CD14-positive monocyte (primary cell): Measurements from ENCODE around the gene BRF1. TPM values are rescaled to one million over a fixed set of nuclear protein-coding genes. Genes with fewer than 3 reads are reported as not detected.

Experiments used
- DNase-seq, 3 donors: peaks; one replicate each; pipeline ENCODE4 v3.0.0-alpha.2; 2011 to 2022
- H2AFZ ChIP-seq: 2 replicates; pipeline ENCODE4 v1.6.0; 2012; ENCODE audit warnings: mild to moderate bottlenecking, low read depth, low read length, inconsistent platforms; ENCODE audit not compliant: insufficient read depth, poor library complexity, severe bottlenecking
- H3K27ac ChIP-seq, 2 donors: 1 replicate in 1 of 2; 2 replicates in 1 of 2; pipeline ENCODE4 v1.5.1; 2012 to 2013; ENCODE audit warnings: low read length in 2 of 2, control low read depth in 1 of 2, inconsistent platforms in 1 of 2, low read depth in 1 of 2, mild to moderate bottlenecking in 1 of 2
- H3K27me3 ChIP-seq, 2 donors: one replicate each; pipeline versions ENCODE4 v1.6.0 to v1.6.1; 2011 to 2013; ENCODE audit warnings: low read length in 2 of 2; ENCODE audit not compliant: control insufficient read depth in 2 of 2, insufficient read depth in 2 of 2
- H3K36me3 ChIP-seq, 2 donors: replicated peaks in 1 of 2; 1 replicate in 1 of 2; 2 replicates in 1 of 2; pipeline versions ENCODE4 v1.5.1 to v1.6.1; 2012 to 2013; ENCODE audit warnings: low read length in 2 of 2, control low read depth in 1 of 2, inconsistent platforms in 1 of 2, mild to moderate bottlenecking in 1 of 2; ENCODE audit not compliant: insufficient read depth in 2 of 2, control insufficient read depth in 1 of 2
- H3K4me1 ChIP-seq, 2 donors: 1 replicate in 1 of 2; 2 replicates in 1 of 2; pipeline versions ENCODE4 v1.5.1 to v1.6.1; 2012 to 2013; ENCODE audit warnings: low read length in 2 of 2, control low read depth in 1 of 2, inconsistent platforms in 1 of 2, mild to moderate bottlenecking in 1 of 2, moderate library complexity in 1 of 2; ENCODE audit not compliant: insufficient read depth in 2 of 2, control insufficient read depth in 1 of 2
- H3K4me2 ChIP-seq: replicated peaks from 2 replicates; pipeline ENCODE3; 2012; ENCODE audit warnings: low read length, moderate library complexity, mild to moderate bottlenecking; ENCODE audit not compliant: poor library complexity, severe bottlenecking; ENCODE audit errors: extremely low read depth
- H3K4me3 ChIP-seq, 3 experiments: fragments of 200-600 bp in 1 of 3; sonication (generic) in 1 of 3; replicated peaks in 1 of 3; 1 replicate in 2 of 3; 2 replicates in 1 of 3; pipeline ENCODE4 v1.5.1; 2011 to 2013; ENCODE audit warnings: low read length in 3 of 3, mild to moderate bottlenecking in 3 of 3, control low read depth in 2 of 3, low read depth in 2 of 3, inconsistent platforms in 1 of 3, moderate library complexity in 1 of 3
- H3K79me2 ChIP-seq: 2 replicates; pipeline ENCODE4 v1.6.0; 2012; ENCODE audit warnings: mild to moderate bottlenecking, control low read depth, inconsistent platforms, low read length, moderate library complexity; ENCODE audit not compliant: insufficient read depth
- H3K9ac ChIP-seq: 2 replicates; pipeline ENCODE4 v1.6.0; 2017; ENCODE audit warnings: low read length, mild to moderate bottlenecking; ENCODE audit not compliant: insufficient read depth, poor library complexity, severe bottlenecking
- H3K9me3 ChIP-seq, 2 donors: replicated peaks in 1 of 2; 1 replicate in 1 of 2; 2 replicates in 1 of 2; pipeline versions ENCODE4 v1.5.1 to v1.6.1; 2012 to 2013; ENCODE audit warnings: low read length in 2 of 2, control low read depth in 1 of 2; ENCODE audit not compliant: control insufficient read depth in 1 of 2, insufficient read depth in 1 of 2
- H4K20me1 ChIP-seq: 2 replicates; pipeline ENCODE4 v1.6.0; 2012; ENCODE audit warnings: mild to moderate bottlenecking, low read length, control low read depth, moderate library complexity; ENCODE audit not compliant: insufficient read depth
- H3K27ac Mint-ChIP-seq, 7 donors: one replicate each; pipeline ENCODE4 v1.8.0; 2020; ENCODE audit warnings: mild to moderate bottlenecking in 7 of 7, mixed read lengths in 7 of 7, moderate library complexity in 6 of 7, inconsistent platforms in 2 of 7
- H3K27me3 Mint-ChIP-seq, 3 donors: one replicate each; pipeline ENCODE4 v1.8.0; 2021 to 2022; ENCODE audit warnings: low read depth in 3 of 3, mild to moderate bottlenecking in 3 of 3, mixed read lengths in 3 of 3, moderate library complexity in 3 of 3, inconsistent platforms in 1 of 3
- H3K36me3 Mint-ChIP-seq, 2 donors: one replicate each; pipeline ENCODE4 v1.8.0; 2020; ENCODE audit warnings: mixed read lengths in 2 of 2, inconsistent platforms in 1 of 2, mild to moderate bottlenecking in 1 of 2
- H3K4me1 Mint-ChIP-seq: one replicate; pipeline ENCODE4 v1.8.0; 2020; ENCODE audit warnings: mild to moderate bottlenecking, mixed read lengths
- H3K4me3 Mint-ChIP-seq, 2 donors: one replicate each; pipeline ENCODE4 v1.8.0; 2020; ENCODE audit warnings: mild to moderate bottlenecking in 2 of 2, mixed read lengths in 2 of 2, moderate library complexity in 1 of 2
- H3K9me3 Mint-ChIP-seq, 7 donors: one replicate each; pipeline ENCODE4 v1.8.0; 2020 to 2022; ENCODE audit warnings: mixed read lengths in 7 of 7, mild to moderate bottlenecking in 6 of 7, moderate library complexity in 6 of 7, inconsistent platforms in 2 of 7
- CTCF ChIP-seq: fragments of 200-600 bp; IDR thresholded peaks from one replicate; pipeline ENCODE4 v1.8.0; 2022; ENCODE audit warnings: antibody characterized with exemption, mild to moderate bottlenecking
- WGBS: methylation state at CpG from one replicate; pipeline ENCODE4 v1.1.5; 2013; ENCODE audit warnings: missing lambda C conversion rate; ENCODE audit not compliant: insufficient coverage; 5-methylcytosine and 5-hydroxymethylcytosine counted together
- intact Hi-C, 2 donors: fragments of 100-400 bp; cut with micrococcal nuclease; formaldehyde crosslinking; loops; one replicate each; pipeline versions ENCODE4 v1.15.0 to v1.15.1; 2023
- polyA plus RNA-seq, 3 donors: library from polyadenylated mRNA; depleted of rRNA in 1 of 3; unstranded in 2 of 3; stranded (reverse) in 1 of 3; fragments of 300-500 nt in 2 of 3; fragments of >200 nt in 1 of 3; fragmentation: Illumina TruSeq in 2 of 3; gene quantifications; 1 replicate in 2 of 3; 2 replicates in 1 of 3; pipeline ENCODE4 v1.2.3, GENCODE V29; 2012 to 2021

The BRF1 gene
- polyA plus RNA-seq, 3 donors, result 2.3 to 20.5 (median 2.5) TPM

- DNase-seq, result peak in 1 of 3 donors; percentile 17
- peak overlapping the region in 2 of 7 donors; percentile 46 to 58 for H3K27ac Mint-ChIP-seq
Measured at GRCh38 chr14:105201156-105201924, 99.5 kb downstream of the BRF1 start.

More at GRCh38 chr14:105201156-105201924, 99.5 kb downstream of the BRF1 start:
- TF ChIP-seq CTCF, result peak; percentile 8
- H3K36me3 ChIP-seq, result no peaks in the 10 kb centered on the region
- H3K36me3 Mint-ChIP-seq, result no peaks in the 10 kb centered on the region
- H3K27ac ChIP-seq, result no peak overlapping the region
- H3K4me3 ChIP-seq, result peak overlapping the region in 2 of 3 experiments; percentile 20 to 58
- 34% methylated on average over 28 of the region's 28 CpGs for WGBS
- peak overlapping the region; percentile 67 for H3K4me2 ChIP-seq
- H4K20me1 ChIP-seq, result no peaks in the 10 kb centered on the region
- peaks cover 19% of the 10 kb centered on the region for H3K4me1 Mint-ChIP-seq
- peaks cover 50 to 87% (median 51%) of the 10 kb centered on the region in 3 donors for H3K27me3 Mint-ChIP-seq
- H3K9me3 Mint-ChIP-seq, result peaks cover 0 to 4% (median 0%) of the 10 kb centered on the region in 7 donors
- peak overlapping the region; percentile 38 for H3K9ac ChIP-seq
- peak overlapping the region; percentile 66 to 90 for H3K4me3 Mint-ChIP-seq
- peak overlapping the region; percentile 79 for H2AFZ ChIP-seq
- no peaks in the 10 kb centered on the region for H3K79me2 ChIP-seq
- H3K9me3 ChIP-seq, result no peaks in the 10 kb centered on the region
- peaks cover 21 to 25% of the 10 kb centered on the region in 2 donors for H3K4me1 ChIP-seq
- H3K27me3 ChIP-seq, result peaks cover 4 to 68% of the 10 kb centered on the region in 2 donors
- intact Hi-C loops, result loop anchor here in 1 of 2 donors (5.0 kb wide), 1 partner anchor 326 kb away; the partner anchor contains the start of gene TMEM121
